Measurements from ENCODE around the gene POMT2.
"Not testable (repeated sequence)": the region's sequence is repeated elsewhere in the genome, so short reads cannot be mapped to it uniquely, and the experiment has no call there.

POMT2 gene

GRCh38 chr14:77290705-77291104 lies 30.0 kb downstream of the POMT2 start:
- no peak for FAIRE-seq

- FAIRE-seq, result no peak
Observed at GRCh38 chr14:77286576-77286975, 34.1 kb downstream of the POMT2 start.

GRCh38 chr14:77284466-77284865 lies 36.2 kb downstream of the POMT2 start:
- FAIRE-seq, result no peak

GRCh38 chr14:77284066-77284465 lies 36.6 kb downstream of the POMT2 start:
- no peak for FAIRE-seq

- no peak for FAIRE-seq
Observed at GRCh38 chr14:77281852-77282410, 38.8 kb downstream of the POMT2 start.

- not testable (repeated sequence) for FAIRE-seq
Observed at GRCh38 chr14:77280921-77281320, 39.8 kb downstream of the POMT2 start.

- no peak for FAIRE-seq
Observed at GRCh38 chr14:77279719-77280118, 41.0 kb downstream of the POMT2 start.

- FAIRE-seq, result no peak
Observed at GRCh38 chr14:77278461-77279230, 42.0 kb downstream of the POMT2 start.

GRCh38 chr14:77276959-77277358 lies 43.7 kb downstream of the POMT2 start:
- FAIRE-seq, result no peak

- FAIRE-seq, result no peak
Observed at GRCh38 chr14:77276295-77276935, 44.3 kb downstream of the POMT2 start.

GRCh38 chr14:77275601-77276017 lies 45.1 kb downstream of the POMT2 start:
- FAIRE-seq, result no peak

GRCh38 chr14:77275041-77275580 lies 45.6 kb downstream of the POMT2 start:
- no peak for FAIRE-seq

- FAIRE-seq, result no peak
Observed at GRCh38 chr14:77273796-77274195, 46.9 kb downstream of the POMT2 start.

- no peak for FAIRE-seq
Observed at GRCh38 chr14:77272261-77272660, 48.4 kb downstream of the POMT2 start.

GRCh38 chr14:77271113-77271710 lies 49.5 kb downstream of the POMT2 start, which contains the start of gene NGB:
NGB (minus strand) TSS chr14:77271206; CDS start chr14:77270937, 269 bp downstream.
- no peak for FAIRE-seq

GRCh38 chr14:77270361-77271112 lies 50.1 kb downstream of the POMT2 start:
- no peak for FAIRE-seq

- FAIRE-seq, result no peak
Observed at GRCh38 chr14:77268989-77269600, 51.6 kb downstream of the POMT2 start.

GRCh38 chr14:77267937-77268699 lies 52.6 kb downstream of the POMT2 start:
- no peak for FAIRE-seq

- no peak for FAIRE-seq
Observed at GRCh38 chr14:77266336-77266735, 54.3 kb downstream of the POMT2 start.

- FAIRE-seq, result no peak
Observed at GRCh38 chr14:77265561-77266335, 54.9 kb downstream of the POMT2 start.

- no peak for FAIRE-seq
Observed at GRCh38 chr14:77265187-77265515, 55.5 kb downstream of the POMT2 start.

All from islet of Langerhans (tissue), 1 donor.